PC-3 (cell line): ENCODE results near the gene CAMK4. TPM values are rescaled to one million over a fixed set of nuclear protein-coding genes. Genes with fewer than 3 reads are reported as not detected.

Source experiments
- ATAC-seq: fragments of 200-7000 bp; cut with Tn5 transposase; 2 replicates; pipeline ENCODE4 v1.9.1; 2020; ENCODE audit warnings: mild to moderate bottlenecking, moderate library complexity
- BruUV-seq: library from RNA; stranded (reverse); fragments of 400-500 nt; replicated peaks from 2 replicates; lab custom pipeline; 2021; lab: Mats Ljungman, UMichigan
- CTCF ChIA-PET: fragments of 300-600 bp; sonication (Branson Sonifier 250); formaldehyde crosslinking; loops from one replicate; lab custom pipeline; 2022; ENCODE audit warnings: antibody characterized with exemption; lab: Charles Lee
- POLR2A ChIA-PET: fragments of 300-600 bp; sonication (Branson Sonifier 250); formaldehyde crosslinking; loops from one replicate; lab custom pipeline; 2022; ENCODE audit warnings: antibody characterized with exemption; ENCODE audit not compliant: unreplicated experiment; lab: Charles Lee
- DNase-seq: peaks from one replicate; pipeline ENCODE4 v3.0.0-alpha.2; 2015
- H2AFZ ChIP-seq: fragments of 300-600 bp; sonication (generic); 2 replicates; pipeline ENCODE4 v1.6.0; 2016; ENCODE audit warnings: antibody characterized with exemption, low read length
- H3F3A ChIP-seq: fragments of 300-600 bp; sonication (generic); one replicate; pipeline ENCODE4 v1.6.0; 2017; ENCODE audit warnings: antibody characterized with exemption, low read length, control low read depth, mild to moderate bottlenecking; ENCODE audit not compliant: unreplicated experiment
- H3K27ac ChIP-seq: fragments of 300-600 bp; sonication (generic); 2 replicates; pipeline ENCODE4 v1.5.1; 2016; ENCODE audit warnings: mild to moderate bottlenecking, low read length
- H3K27me3 ChIP-seq: fragments of 300-600 bp; sonication (generic); 2 replicates; pipeline ENCODE4 v1.6.1; 2016; ENCODE audit warnings: low read length, mixed read lengths
- H3K36me3 ChIP-seq: fragments of 300-600 bp; sonication (generic); 2 replicates; pipeline ENCODE4 v1.6.1; 2016; ENCODE audit warnings: low read depth, mixed run types, low read length, mixed read lengths
- H3K4me1 ChIP-seq: fragments of 300-600 bp; sonication (generic); 2 replicates; pipeline ENCODE4 v1.5.1; 2016; ENCODE audit warnings: low read length; ENCODE audit not compliant: insufficient read depth
- H3K4me2 ChIP-seq: fragments of 300-600 bp; sonication (generic); 2 replicates; pipeline ENCODE4 v1.6.0; 2016; ENCODE audit warnings: low read length
- H3K4me3 ChIP-seq: fragments of 300-600 bp; sonication (generic); 2 replicates; pipeline ENCODE4 v1.5.1; 2016; ENCODE audit warnings: mild to moderate bottlenecking, low read length, mixed read lengths
- H3K79me2 ChIP-seq: fragments of 300-600 bp; sonication (generic); 2 replicates; pipeline ENCODE4 v1.6.1; 2017; ENCODE audit warnings: low read length, mixed read lengths
- H3K9ac ChIP-seq: fragments of 300-600 bp; sonication (generic); 2 replicates; pipeline ENCODE4 v1.6.0; 2016; ENCODE audit warnings: mild to moderate bottlenecking, low read length
- H3K9me2 ChIP-seq: fragments of 300-600 bp; sonication (generic); replicated peaks from 2 replicates; pipeline ENCODE4 v1.6.1; 2016; ENCODE audit warnings: mixed run types, low read length, mixed read lengths
- H3K9me3 ChIP-seq: fragments of 300-600 bp; sonication (generic); 2 replicates; pipeline ENCODE4 v1.6.1; 2016; ENCODE audit warnings: low read length, mixed read lengths
- H4K20me1 ChIP-seq: fragments of 300-600 bp; sonication (generic); 2 replicates; pipeline ENCODE4 v1.6.1; 2016; ENCODE audit warnings: low read length, mixed read lengths
- CTCF ChIP-seq: fragments of 300-600 bp; sonication (generic); conservative IDR thresholded peaks from 2 replicates; pipeline ENCODE4 v1.5.1; 2017; ENCODE audit warnings: antibody characterized with exemption, low read depth, mild to moderate bottlenecking, low read length
- EZH2 ChIP-seq: fragments of 300-600 bp; sonication (generic); IDR thresholded peaks from one replicate; pipeline ENCODE4 v1.6.1; 2017; ENCODE audit warnings: antibody characterized with exemption, mild to moderate bottlenecking, low read length; ENCODE audit not compliant: unreplicated experiment
- EZH2phosphoT487 ChIP-seq: fragments of 300-600 bp; sonication (generic); IDR thresholded peaks from 2 replicates; pipeline ENCODE4 v1.6.1; 2018; ENCODE audit warnings: mild to moderate bottlenecking, antibody characterized with exemption, low read length, borderline replicate concordance
- intact Hi-C: fragments of 100-400 bp; cut with micrococcal nuclease; formaldehyde crosslinking; loops from 2 replicates; pipeline ENCODE4 v1.9.0; 2023
- total RNA-seq: library from RNA; depleted of rRNA; stranded (reverse); fragments of >200 nt; gene quantifications from 2 replicates; pipeline ENCODE4 v1.2.3, GENCODE V29; 2014

The CAMK4 gene
- total RNA-seq, 1 experiment from 2014 or later = 0.55 TPM

DNA sequence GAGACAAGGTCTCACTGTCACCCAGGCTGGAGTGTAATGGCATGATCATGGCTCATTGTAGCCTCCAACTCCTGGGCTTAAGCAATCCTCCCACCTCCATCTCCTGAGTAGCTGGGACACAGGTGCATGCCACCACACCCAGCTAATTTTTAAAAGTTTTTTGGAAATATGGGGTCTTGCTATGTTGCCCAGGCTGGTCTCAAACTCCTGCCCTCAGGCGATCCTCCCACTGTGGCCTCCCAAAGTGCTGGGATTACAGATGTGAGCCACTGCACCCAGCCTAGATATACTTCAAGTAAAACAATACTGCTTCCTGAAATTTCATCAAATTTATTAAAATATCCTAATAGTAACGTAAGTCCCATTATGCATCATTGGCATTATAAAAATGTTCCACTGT, 254.7 kb downstream of the CAMK4 start:
- no peaks in the 10 kb centered on the region for H3F3A ChIP-seq
- no peaks in the 10 kb centered on the region for H3K4me1 ChIP-seq
- POLR2A ChIA-PET = no interaction called here
- no peaks in the 10 kb centered on the region for H3K36me3 ChIP-seq
- no peak for DNase-seq
- CTCF ChIA-PET = interaction anchor here (0.6 kb wide), 1 partner anchor 321 kb away, joined by 3 read pairs; no protein-coding TSS in a partner anchor
- TF ChIP-seq EZH2 = no peak
- no peak for TF ChIP-seq CTCF
- no peak for TF ChIP-seq EZH2phosphoT487
- no peak overlapping the region for H3K4me2 ChIP-seq
- no peaks in the 10 kb centered on the region for H4K20me1 ChIP-seq
- intact Hi-C loops = loop anchor here (1.0 kb wide), 1 partner anchor 321 kb away; no protein-coding TSS in a partner anchor
- no peak overlapping the region for H2AFZ ChIP-seq
- no peaks in the 10 kb centered on the region for H3K9me2 ChIP-seq
- BruUV-seq = no TSS peak
- no peak overlapping the region for H3K4me3 ChIP-seq
- peaks cover 6% of the 10 kb centered on the region; the same call in 1 of the 2 replicates for H3K27me3 ChIP-seq
- no peak; the same call in 1 of the 2 replicates for ATAC-seq
- H3K9ac ChIP-seq = no peak overlapping the region
- H3K27ac ChIP-seq = no peak overlapping the region
- no peaks in the 10 kb centered on the region for H3K9me3 ChIP-seq
- H3K79me2 ChIP-seq = no peaks in the 10 kb centered on the region

- Histone ChIP-seq H3F3A (no peaks in the 10 kb centered on the region), H3K4me3 (no peak overlapping the region), H3K4me2 (no peak overlapping the region), H4K20me1 (no peaks in the 10 kb centered on the region), H3K9me3 (no peaks in the 10 kb centered on the region), H2AFZ (no peak overlapping the region), H3K27ac (no peak overlapping the region), H3K27me3 (no peaks in the 10 kb centered on the region), H3K9me2 (no peaks in the 10 kb centered on the region), H3K79me2 (no peaks in the 10 kb centered on the region), H3K9ac (no peak overlapping the region), H3K4me1 (no peaks in the 10 kb centered on the region), H3K36me3 (no peaks in the 10 kb centered on the region)
- ATAC-seq = peak; percentile 33; the same call in 1 of the 2 replicates
- intact Hi-C loops = no loop called here
- TF ChIP-seq EZH2 (no peak), EZH2phosphoT487 (no peak)
- POLR2A ChIA-PET = no interaction called here
- BruUV-seq = no TSS peak
- CTCF ChIA-PET = no interaction called here
- DNase-seq = no peak
Measured at GRCh38 chr5:111480346-111480745, 256.2 kb downstream of the CAMK4 start.

DNA sequence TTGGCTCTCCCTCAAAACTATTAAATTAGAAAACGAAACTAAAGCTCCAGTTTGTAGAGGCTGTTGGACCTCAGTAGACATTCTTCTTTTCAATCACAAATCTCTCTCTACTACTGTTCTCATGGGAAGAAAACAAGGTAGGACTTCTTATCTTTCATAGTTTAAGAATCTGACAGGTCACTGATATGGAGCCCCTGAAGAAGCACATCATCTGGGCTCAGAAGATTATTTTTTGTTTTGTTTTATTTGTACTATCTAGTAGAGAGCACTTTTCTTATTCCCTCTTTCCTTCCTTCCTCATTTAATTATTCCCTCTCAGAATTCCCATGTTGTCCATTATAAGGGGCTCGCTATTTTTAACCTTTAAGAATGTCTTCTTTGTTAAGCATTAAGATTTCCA, 261.9 kb downstream of the CAMK4 start:
- Histone ChIP-seq H3K27me3 (no peaks in the 10 kb centered on the region), H3F3A (no peaks in the 10 kb centered on the region), H3K4me1 (no peaks in the 10 kb centered on the region), H3K9ac (no peak overlapping the region), H3K36me3 (no peaks in the 10 kb centered on the region), H3K4me3 (no peak overlapping the region), H4K20me1 (no peaks in the 10 kb centered on the region), H3K9me2 (no peaks in the 10 kb centered on the region), H3K79me2 (no peaks in the 10 kb centered on the region), H3K4me2 (peak overlapping the region; percentile 49), H2AFZ (no peak overlapping the region), H3K9me3 (no peaks in the 10 kb centered on the region), H3K27ac (no peak overlapping the region)
- ChIA-PET POLR2A (no interaction called here), CTCF (no interaction called here)
- intact Hi-C loops = no loop called here
- no TSS peak for BruUV-seq
- TF ChIP-seq EZH2phosphoT487 (no peak), EZH2 (no peak), CTCF (no peak)
- ATAC-seq (no peak), DNase-seq (no peak)
